ENCODE results near the gene CNEP1R1. TPM values are rescaled to one million over a fixed set of nuclear protein-coding genes. Genes with fewer than 3 reads are reported as not detected.
"Not testable (repeated sequence)": the region's sequence is repeated elsewhere in the genome, so short reads cannot be mapped to it uniquely, and the experiment has no call there.

The CNEP1R1 gene
- total RNA-seq, 2 experiments from 2014 or later: 19.9 to 24.1 TPM

DNA sequence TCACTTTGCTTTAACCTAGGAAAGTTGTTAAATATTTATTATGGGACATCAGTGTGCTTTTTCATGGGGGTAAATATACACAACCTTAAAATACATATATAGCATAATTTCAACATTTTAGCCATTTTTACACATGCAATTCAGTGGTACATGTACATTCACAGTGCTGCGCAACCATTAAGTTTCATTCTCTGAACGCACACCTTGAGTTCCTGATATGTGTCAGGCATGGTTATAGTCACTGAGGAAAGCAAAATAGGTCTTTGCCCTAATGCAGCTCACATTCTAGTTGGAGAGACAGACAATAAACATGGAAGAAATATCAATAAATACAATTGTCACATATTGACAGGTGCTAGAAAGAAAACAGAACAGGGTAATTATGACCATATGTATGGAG, 12.8 kb upstream of the CNEP1R1 start:
- BruUV-seq (replicated peaks): no TSS peak
- Histone ChIP-seq H3K79me2 (ENCODE audit: insufficient read depth, low read depth, low read length) (no peaks in the 10 kb centered on the region), H3K9me3 (ENCODE audit: low read length) (no peaks in the 10 kb centered on the region), H3K4me1 (ENCODE audit: insufficient read depth, low read length, poor library complexity, severe bottlenecking) (no peaks in the 10 kb centered on the region), H3K4me3 (ENCODE audit: low read depth, low read length, poor library complexity, severe bottlenecking) (no peak overlapping the region), H3K9me2 (ENCODE audit: insufficient read depth, low read length) (no peaks in the 10 kb centered on the region), H4K20me1 (ENCODE audit: insufficient read depth, low read length) (no peaks in the 10 kb centered on the region), H3K36me3 (ENCODE audit: insufficient read depth, low read length) (no peaks in the 10 kb centered on the region), H3K4me2 (ENCODE audit: low read length) (no peak overlapping the region), H3K27ac (ENCODE audit: low read depth, low read length, poor library complexity, severe bottlenecking) (no peak overlapping the region), H2AFZ (ENCODE audit: low read length) (no peak overlapping the region)
- intact Hi-C loops (cut with micrococcal nuclease; ENCODE audit: unreplicated experiment): no loop called here
- no peak for DNase-seq (ENCODE audit: low spot score)
- ChIA-PET POLR2A (no interaction called here), CTCF (ENCODE audit: unreplicated experiment) (interaction anchor here (1.4 kb wide), 1 partner anchor 13 kb away, joined by 4 read pairs; the partner anchor contains the start of gene CNEP1R1)
- TF ChIP-seq, protein P1, sequence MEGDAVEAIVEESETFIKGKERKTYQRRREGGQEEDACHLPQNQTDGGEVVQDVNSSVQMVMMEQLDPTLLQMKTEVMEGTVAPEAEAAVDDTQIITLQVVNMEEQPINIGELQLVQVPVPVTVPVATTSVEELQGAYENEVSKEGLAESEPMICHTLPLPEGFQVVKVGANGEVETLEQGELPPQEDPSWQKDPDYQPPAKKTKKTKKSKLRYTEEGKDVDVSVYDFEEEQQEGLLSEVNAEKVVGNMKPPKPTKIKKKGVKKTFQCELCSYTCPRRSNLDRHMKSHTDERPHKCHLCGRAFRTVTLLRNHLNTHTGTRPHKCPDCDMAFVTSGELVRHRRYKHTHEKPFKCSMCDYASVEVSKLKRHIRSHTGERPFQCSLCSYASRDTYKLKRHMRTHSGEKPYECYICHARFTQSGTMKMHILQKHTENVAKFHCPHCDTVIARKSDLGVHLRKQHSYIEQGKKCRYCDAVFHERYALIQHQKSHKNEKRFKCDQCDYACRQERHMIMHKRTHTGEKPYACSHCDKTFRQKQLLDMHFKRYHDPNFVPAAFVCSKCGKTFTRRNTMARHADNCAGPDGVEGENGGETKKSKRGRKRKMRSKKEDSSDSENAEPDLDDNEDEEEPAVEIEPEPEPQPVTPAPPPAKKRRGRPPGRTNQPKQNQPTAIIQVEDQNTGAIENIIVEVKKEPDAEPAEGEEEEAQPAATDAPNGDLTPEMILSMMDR (conservative IDR thresholded peaks at IDR 0.05; ENCODE audit: low read length): no peak
- no peak for TF ChIP-seq EZH2phosphoT487 (IDR thresholded peaks at IDR 0.05; ENCODE audit: borderline replicate concordance, low read depth, low read length)

DNA sequence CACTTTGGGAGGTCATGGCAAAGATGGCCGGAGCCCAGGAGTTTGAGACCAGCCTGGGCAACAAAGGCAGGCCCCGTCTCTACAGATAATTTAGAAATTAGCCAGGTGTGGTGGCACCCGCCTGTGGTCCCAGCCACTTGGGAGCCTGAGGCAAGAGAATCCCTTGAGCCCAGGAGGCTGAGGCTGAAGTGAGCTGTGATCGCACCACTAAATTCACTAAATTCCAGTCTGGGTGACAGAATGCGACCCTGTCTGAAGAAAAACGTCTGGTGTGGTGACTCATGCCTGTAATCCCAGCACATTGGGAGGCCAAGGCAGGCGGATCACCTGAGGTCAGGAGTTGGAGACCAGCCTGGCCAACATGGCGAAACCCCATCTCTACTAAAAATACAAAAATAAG, 10.8 kb upstream of the CNEP1R1 start:
- H3K4me2 ChIP-seq (ENCODE audit: low read length); BruUV-seq (replicated peaks); H4K20me1 ChIP-seq (ENCODE audit: insufficient read depth, low read length); intact Hi-C loops (cut with micrococcal nuclease; ENCODE audit: unreplicated experiment); H3K36me3 ChIP-seq (ENCODE audit: insufficient read depth, low read length); H3K27ac ChIP-seq (ENCODE audit: low read depth, low read length, poor library complexity, severe bottlenecking); CTCF ChIA-PET (ENCODE audit: unreplicated experiment); DNase-seq (ENCODE audit: low spot score); H3K4me1 ChIP-seq (ENCODE audit: insufficient read depth, low read length, poor library complexity, severe bottlenecking); H3K9me2 ChIP-seq (ENCODE audit: insufficient read depth, low read length); H3K79me2 ChIP-seq (ENCODE audit: insufficient read depth, low read depth, low read length); H3K9me3 ChIP-seq (ENCODE audit: low read length); H3K4me3 ChIP-seq (ENCODE audit: low read depth, low read length, poor library complexity, severe bottlenecking); H2AFZ ChIP-seq (ENCODE audit: low read length); POLR2A ChIA-PET: not testable (repeated sequence)

DNA sequence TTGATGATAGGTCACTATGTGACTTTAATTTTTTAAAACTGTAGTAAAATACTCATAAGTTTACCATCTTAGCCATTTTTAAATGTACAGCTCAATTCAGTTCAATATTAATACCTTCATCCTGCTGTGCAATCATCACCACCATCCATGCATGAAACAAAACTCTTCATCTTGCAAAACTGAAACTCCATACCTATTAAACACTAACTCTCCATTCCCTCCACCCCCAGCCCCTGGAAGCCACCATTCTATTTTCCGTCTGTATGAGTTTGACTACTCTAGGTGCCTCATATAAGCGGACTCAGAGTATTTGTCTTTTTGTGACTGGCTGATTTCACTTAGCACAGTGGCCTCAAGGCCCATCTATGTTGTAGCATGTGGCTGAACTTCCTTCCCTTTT, 9.4 kb upstream of the CNEP1R1 start:
- no peaks in the 10 kb centered on the region for H3K9me2 ChIP-seq (ENCODE audit: insufficient read depth, low read length)
- ChIA-PET CTCF (ENCODE audit: unreplicated experiment) (no interaction called here), POLR2A (interaction anchor here (1.7 kb wide), 1 partner anchor 9 kb away, joined by 6 read pairs; the partner anchor contains the start of gene CNEP1R1)
- H3K4me2 ChIP-seq (ENCODE audit: low read length): no peak overlapping the region
- H2AFZ ChIP-seq (ENCODE audit: low read length): no peak overlapping the region
- no peak for DNase-seq (ENCODE audit: low spot score)
- intact Hi-C loops (cut with micrococcal nuclease; ENCODE audit: unreplicated experiment): no loop called here
- H3K36me3 ChIP-seq (ENCODE audit: insufficient read depth, low read length): no peaks in the 10 kb centered on the region
- BruUV-seq (replicated peaks): no TSS peak
- H4K20me1 ChIP-seq (ENCODE audit: insufficient read depth, low read length): no peaks in the 10 kb centered on the region
- no peaks in the 10 kb centered on the region for H3K9me3 ChIP-seq (ENCODE audit: low read length)
- no peak overlapping the region for H3K27ac ChIP-seq (ENCODE audit: low read depth, low read length, poor library complexity, severe bottlenecking)
- no peak overlapping the region for H3K4me3 ChIP-seq (ENCODE audit: low read depth, low read length, poor library complexity, severe bottlenecking)
- no peaks in the 10 kb centered on the region for H3K4me1 ChIP-seq (ENCODE audit: insufficient read depth, low read length, poor library complexity, severe bottlenecking)
- no peaks in the 10 kb centered on the region for H3K79me2 ChIP-seq (ENCODE audit: insufficient read depth, low read depth, low read length)
- TF ChIP-seq, protein P1 (conservative IDR thresholded peaks at IDR 0.05; ENCODE audit: low read length): no peak
- no peak for TF ChIP-seq EZH2phosphoT487 (IDR thresholded peaks at IDR 0.05; ENCODE audit: borderline replicate concordance, low read depth, low read length)

All from OCI-LY7 (cell line).